PC-3 (cell line): ENCODE data around the gene FBXW9. TPM values are rescaled to one million over a fixed set of nuclear protein-coding genes. Genes with fewer than 3 reads are reported as not detected.
"Not testable (repeated sequence)": the region's sequence is repeated elsewhere in the genome, so short reads cannot be mapped to it uniquely, and the experiment has no call there.

Source experiments
- ATAC-seq: fragments of 200-7000 bp; cut with Tn5 transposase; 2 replicates; pipeline ENCODE4 v1.9.1; 2020; ENCODE audit warnings: mild to moderate bottlenecking, moderate library complexity
- BruUV-seq: library from RNA; stranded (reverse); fragments of 400-500 nt; replicated peaks from 2 replicates; lab custom pipeline; 2021; lab: Mats Ljungman, UMichigan
- CTCF ChIA-PET: fragments of 300-600 bp; sonication (Branson Sonifier 250); formaldehyde crosslinking; loops from one replicate; lab custom pipeline; 2022; ENCODE audit warnings: antibody characterized with exemption; lab: Charles Lee
- POLR2A ChIA-PET: fragments of 300-600 bp; sonication (Branson Sonifier 250); formaldehyde crosslinking; loops from one replicate; lab custom pipeline; 2022; ENCODE audit warnings: antibody characterized with exemption; ENCODE audit not compliant: unreplicated experiment; lab: Charles Lee
- DNase-seq: peaks from one replicate; pipeline ENCODE4 v3.0.0-alpha.2; 2015
- H2AFZ ChIP-seq: fragments of 300-600 bp; sonication (generic); 2 replicates; pipeline ENCODE4 v1.6.0; 2016; ENCODE audit warnings: antibody characterized with exemption, low read length
- H3F3A ChIP-seq: fragments of 300-600 bp; sonication (generic); one replicate; pipeline ENCODE4 v1.6.0; 2017; ENCODE audit warnings: antibody characterized with exemption, low read length, control low read depth, mild to moderate bottlenecking; ENCODE audit not compliant: unreplicated experiment
- H3K27ac ChIP-seq: fragments of 300-600 bp; sonication (generic); 2 replicates; pipeline ENCODE4 v1.5.1; 2016; ENCODE audit warnings: mild to moderate bottlenecking, low read length
- H3K27me3 ChIP-seq: fragments of 300-600 bp; sonication (generic); 2 replicates; pipeline ENCODE4 v1.6.1; 2016; ENCODE audit warnings: low read length, mixed read lengths
- H3K36me3 ChIP-seq: fragments of 300-600 bp; sonication (generic); 2 replicates; pipeline ENCODE4 v1.6.1; 2016; ENCODE audit warnings: low read depth, mixed run types, low read length, mixed read lengths
- H3K4me1 ChIP-seq: fragments of 300-600 bp; sonication (generic); 2 replicates; pipeline ENCODE4 v1.5.1; 2016; ENCODE audit warnings: low read length; ENCODE audit not compliant: insufficient read depth
- H3K4me2 ChIP-seq: fragments of 300-600 bp; sonication (generic); 2 replicates; pipeline ENCODE4 v1.6.0; 2016; ENCODE audit warnings: low read length
- H3K4me3 ChIP-seq: fragments of 300-600 bp; sonication (generic); 2 replicates; pipeline ENCODE4 v1.5.1; 2016; ENCODE audit warnings: mild to moderate bottlenecking, low read length, mixed read lengths
- H3K79me2 ChIP-seq: fragments of 300-600 bp; sonication (generic); 2 replicates; pipeline ENCODE4 v1.6.1; 2017; ENCODE audit warnings: low read length, mixed read lengths
- H3K9ac ChIP-seq: fragments of 300-600 bp; sonication (generic); 2 replicates; pipeline ENCODE4 v1.6.0; 2016; ENCODE audit warnings: mild to moderate bottlenecking, low read length
- H3K9me2 ChIP-seq: fragments of 300-600 bp; sonication (generic); replicated peaks from 2 replicates; pipeline ENCODE4 v1.6.1; 2016; ENCODE audit warnings: mixed run types, low read length, mixed read lengths
- H3K9me3 ChIP-seq: fragments of 300-600 bp; sonication (generic); 2 replicates; pipeline ENCODE4 v1.6.1; 2016; ENCODE audit warnings: low read length, mixed read lengths
- H4K20me1 ChIP-seq: fragments of 300-600 bp; sonication (generic); 2 replicates; pipeline ENCODE4 v1.6.1; 2016; ENCODE audit warnings: low read length, mixed read lengths
- EZH2 ChIP-seq: fragments of 300-600 bp; sonication (generic); IDR thresholded peaks from one replicate; pipeline ENCODE4 v1.6.1; 2017; ENCODE audit warnings: antibody characterized with exemption, mild to moderate bottlenecking, low read length; ENCODE audit not compliant: unreplicated experiment
- EZH2phosphoT487 ChIP-seq: fragments of 300-600 bp; sonication (generic); IDR thresholded peaks from 2 replicates; pipeline ENCODE4 v1.6.1; 2018; ENCODE audit warnings: mild to moderate bottlenecking, antibody characterized with exemption, low read length, borderline replicate concordance
- intact Hi-C: fragments of 100-400 bp; cut with micrococcal nuclease; formaldehyde crosslinking; loops from 2 replicates; pipeline ENCODE4 v1.9.0; 2023
- total RNA-seq: library from RNA; depleted of rRNA; stranded (reverse); fragments of >200 nt; gene quantifications from 2 replicates; pipeline ENCODE4 v1.2.3, GENCODE V29; 2014
- TF ChIP-seq, protein P1 (sequence below): fragments of 300-600 bp; sonication (generic); conservative IDR thresholded peaks from 2 replicates; pipeline ENCODE4 v1.5.1; 2017; ENCODE audit warnings: antibody characterized with exemption, low read depth, mild to moderate bottlenecking, low read length

FBXW9 gene
- total RNA-seq, 1 experiment from 2014 or later, result 27.5 TPM

DNA sequence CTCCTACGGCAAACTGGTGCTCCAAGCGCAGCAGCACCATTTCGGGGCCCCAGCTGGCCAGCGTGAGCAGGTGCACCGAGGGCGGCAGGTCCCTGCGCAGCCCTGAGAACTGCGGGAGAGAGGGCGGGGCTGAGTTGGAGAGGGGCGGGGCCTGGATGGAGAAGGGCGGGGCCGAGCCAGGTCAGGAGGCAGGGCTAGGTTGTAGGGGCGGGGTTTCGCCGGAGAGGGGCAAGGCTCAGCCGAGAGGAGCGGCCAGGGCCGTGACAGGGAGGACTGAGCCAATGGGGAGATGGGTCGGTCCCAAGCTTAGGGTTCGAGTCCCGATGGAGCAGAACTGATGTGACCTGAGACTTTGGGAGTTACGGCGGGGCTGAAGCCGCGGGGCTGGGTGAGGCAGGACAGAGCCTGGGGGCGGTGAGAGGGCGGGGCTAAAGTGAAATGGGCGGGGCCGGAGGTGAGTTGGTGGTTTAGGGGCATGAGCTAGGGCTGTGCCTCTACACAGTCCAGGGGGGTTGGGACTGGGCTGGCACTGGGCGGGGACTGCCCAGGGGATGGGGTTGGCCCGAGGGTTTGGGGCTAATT, 48.9 kb downstream of the FBXW9 start:
- Histone ChIP-seq H3K79me2 (no peaks in the 10 kb centered on the region), H3K27me3 (no peaks in the 10 kb centered on the region), H3K4me2 (no peak overlapping the region), H3K36me3 (0 out of 2 replicates have a peak, but pooled peaks cover 3% of the 10 kb centered on the region), H4K20me1 (no peaks in the 10 kb centered on the region), H2AFZ (no peak overlapping the region), H3K9me2 (no peaks in the 10 kb centered on the region), H3K9me3 (no peaks in the 10 kb centered on the region), H3K27ac (no peak overlapping the region), H3K4me3 (no peak overlapping the region), H3K4me1 (no peaks in the 10 kb centered on the region), H3K9ac (no peak overlapping the region), H3F3A (no peaks in the 10 kb centered on the region)
- intact Hi-C loops, result no loop called here
- TF ChIP-seq, protein P1, sequence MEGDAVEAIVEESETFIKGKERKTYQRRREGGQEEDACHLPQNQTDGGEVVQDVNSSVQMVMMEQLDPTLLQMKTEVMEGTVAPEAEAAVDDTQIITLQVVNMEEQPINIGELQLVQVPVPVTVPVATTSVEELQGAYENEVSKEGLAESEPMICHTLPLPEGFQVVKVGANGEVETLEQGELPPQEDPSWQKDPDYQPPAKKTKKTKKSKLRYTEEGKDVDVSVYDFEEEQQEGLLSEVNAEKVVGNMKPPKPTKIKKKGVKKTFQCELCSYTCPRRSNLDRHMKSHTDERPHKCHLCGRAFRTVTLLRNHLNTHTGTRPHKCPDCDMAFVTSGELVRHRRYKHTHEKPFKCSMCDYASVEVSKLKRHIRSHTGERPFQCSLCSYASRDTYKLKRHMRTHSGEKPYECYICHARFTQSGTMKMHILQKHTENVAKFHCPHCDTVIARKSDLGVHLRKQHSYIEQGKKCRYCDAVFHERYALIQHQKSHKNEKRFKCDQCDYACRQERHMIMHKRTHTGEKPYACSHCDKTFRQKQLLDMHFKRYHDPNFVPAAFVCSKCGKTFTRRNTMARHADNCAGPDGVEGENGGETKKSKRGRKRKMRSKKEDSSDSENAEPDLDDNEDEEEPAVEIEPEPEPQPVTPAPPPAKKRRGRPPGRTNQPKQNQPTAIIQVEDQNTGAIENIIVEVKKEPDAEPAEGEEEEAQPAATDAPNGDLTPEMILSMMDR, result no peak
- TF ChIP-seq EZH2phosphoT487 (no peak), EZH2 (no peak)
- no TSS peak for BruUV-seq
- ATAC-seq (peak; percentile 59), DNase-seq (no peak)
- CTCF ChIA-PET, result no interaction called here
- POLR2A ChIA-PET, result no interaction called here

DNA sequence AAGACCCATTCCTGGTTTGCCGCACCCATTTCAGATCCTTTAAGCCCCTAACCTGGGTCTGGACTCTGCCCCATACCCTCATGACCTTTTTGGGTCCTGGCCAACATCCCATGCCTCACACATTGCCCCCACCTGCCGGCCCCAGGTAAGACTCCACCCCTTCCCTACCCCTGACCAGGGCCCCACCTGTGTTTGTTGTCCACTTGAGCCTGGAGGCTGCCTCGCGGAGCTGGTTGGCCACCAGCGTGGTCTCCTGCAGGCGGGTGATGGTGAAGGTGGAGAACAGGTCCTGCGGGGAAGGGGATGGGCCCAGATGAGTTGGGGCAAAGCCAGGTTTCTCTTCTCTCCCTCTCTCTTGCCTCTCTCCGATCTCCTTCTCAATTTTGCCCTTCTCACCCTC, 49.4 kb downstream of the FBXW9 start:
- BruUV-seq, result no TSS peak
- H3K27me3 ChIP-seq, result no peaks in the 10 kb centered on the region
- no peak overlapping the region for H3K27ac ChIP-seq
- no peaks in the 10 kb centered on the region for H4K20me1 ChIP-seq
- H3K79me2 ChIP-seq, result no peaks in the 10 kb centered on the region
- TF ChIP-seq, protein P1, result no peak
- no peak for TF ChIP-seq EZH2phosphoT487
- TF ChIP-seq EZH2, result no peak
- intact Hi-C loops, result no loop called here
- no peak overlapping the region for H2AFZ ChIP-seq
- H3K4me2 ChIP-seq, result no peak overlapping the region
- H3K4me1 ChIP-seq, result no peaks in the 10 kb centered on the region
- no peak for ATAC-seq
- DNase-seq, result no peak
- H3K9me2 ChIP-seq, result no peaks in the 10 kb centered on the region
- CTCF ChIA-PET, result no interaction called here
- no peak overlapping the region for H3K9ac ChIP-seq
- H3K9me3 ChIP-seq, result no peaks in the 10 kb centered on the region
- H3K36me3 ChIP-seq, result 0 out of 2 replicates have a peak, but pooled peaks cover 3% of the 10 kb centered on the region
- POLR2A ChIA-PET, result no interaction called here
- no peak overlapping the region for H3K4me3 ChIP-seq
- no peaks in the 10 kb centered on the region for H3F3A ChIP-seq

DNA sequence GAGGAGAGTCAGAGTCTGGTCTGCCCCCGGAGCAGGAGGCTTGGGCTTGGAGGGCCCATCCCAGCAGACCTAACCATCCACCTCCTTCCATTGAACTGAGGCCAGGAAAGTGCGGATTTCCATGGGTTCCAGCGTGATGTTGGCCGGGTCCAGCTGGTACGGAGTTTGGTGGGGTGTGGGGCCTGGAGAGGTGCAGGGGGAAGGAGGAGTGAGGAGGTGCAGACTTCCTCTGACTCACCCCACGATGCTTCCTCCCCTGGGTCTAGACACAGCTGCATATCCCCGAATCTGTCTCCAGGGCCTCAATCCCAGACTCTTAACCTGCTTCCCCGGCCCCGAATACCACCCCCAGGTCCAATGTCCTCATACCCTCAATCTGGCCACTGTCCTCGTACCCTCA, 49.9 kb downstream of the FBXW9 start:
- POLR2A ChIA-PET, result interaction anchor here (0.6 kb wide), 1 partner anchor 8 kb away, joined by 6 read pairs; no protein-coding TSS in a partner anchor
- Histone ChIP-seq H3F3A (no peaks in the 10 kb centered on the region), H3K4me1 (no peaks in the 10 kb centered on the region), H3K9me3 (no peaks in the 10 kb centered on the region), H3K9me2 (no peaks in the 10 kb centered on the region), H3K27ac (no peak overlapping the region), H3K9ac (no peak overlapping the region), H4K20me1 (no peaks in the 10 kb centered on the region), H3K36me3 (0 out of 2 replicates have a peak, but pooled peaks cover 3% of the 10 kb centered on the region), H3K27me3 (no peaks in the 10 kb centered on the region), H3K4me3 (no peak overlapping the region), H2AFZ (no peak overlapping the region), H3K79me2 (no peaks in the 10 kb centered on the region), H3K4me2 (no peak overlapping the region)
- TF ChIP-seq EZH2phosphoT487, result no peak
- TF ChIP-seq, protein P1, result no peak
- no peak for TF ChIP-seq EZH2
- intact Hi-C loops, result no loop called here
- CTCF ChIA-PET, result no interaction called here
- ATAC-seq (no peak), DNase-seq (no peak)
- TSS peak; percentile 34 for BruUV-seq

DNA sequence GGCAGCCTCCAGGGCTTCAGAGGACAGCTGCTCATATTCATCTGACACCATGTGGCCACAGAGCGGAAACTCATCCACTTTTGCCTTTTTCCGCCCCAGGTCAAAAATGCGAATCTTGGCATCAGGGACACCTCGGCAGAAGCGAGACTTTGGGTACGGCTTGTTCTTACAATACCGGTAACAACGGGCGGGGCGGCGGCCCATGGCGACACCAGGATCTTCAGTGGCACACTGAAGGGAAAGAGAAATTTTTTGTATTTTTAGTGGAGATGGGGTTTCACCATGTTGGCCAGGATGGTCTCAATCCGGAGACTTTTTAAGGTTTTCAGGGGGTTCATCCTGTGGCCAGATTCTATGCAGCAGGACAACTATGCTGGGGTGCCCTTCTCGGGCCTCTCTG, 52.7 kb downstream of the FBXW9 start:
- H3K9me2 ChIP-seq, H2AFZ ChIP-seq, H3K79me2 ChIP-seq, H3K9me3 ChIP-seq, H3F3A ChIP-seq, H3K27ac ChIP-seq, ATAC-seq, H3K36me3 ChIP-seq, POLR2A ChIA-PET, H3K4me3 ChIP-seq, H3K4me1 ChIP-seq, H4K20me1 ChIP-seq, intact Hi-C loops, BruUV-seq, H3K9ac ChIP-seq, CTCF ChIA-PET, DNase-seq, H3K4me2 ChIP-seq, H3K27me3 ChIP-seq: not testable (repeated sequence)
